Activated CD8-positive, alpha-beta memory T cell treated with anti-CD3 and anti-CD28 coated beads for 36 hours (primary cell): ENCODE measurements around the gene RAVER2. TPM values are rescaled to one million over a fixed set of nuclear protein-coding genes. Genes with fewer than 3 reads are reported as not detected.
"Not testable (repeated sequence)": the region's sequence is repeated elsewhere in the genome, so short reads cannot be mapped to it uniquely, and the experiment has no call there.

Experiments used
- CTCF ChIA-PET: fragments of 350-600 bp; sonication (Branson Sonifier 250); formaldehyde crosslinking; loops from one replicate; lab custom pipeline; 2021; ENCODE audit warnings: antibody characterized with exemption; lab: Charles Lee
- POLR2A ChIA-PET: fragments of 350-600 bp; sonication (Branson Sonifier 250); formaldehyde crosslinking; loops from one replicate; lab custom pipeline; 2021; ENCODE audit warnings: antibody characterized with exemption; lab: Charles Lee
- total RNA-seq, 2 experiments: library from RNA; stranded (reverse); gene quantifications; one replicate each; pipeline ENCODE4 v1.2.3, GENCODE V29; 2021

Gene RAVER2
- total RNA-seq, 2 experiments from 2014 or later: 6.9 to 7.0 TPM

GRCh38 chr1:64782044-64782443 is 37.2 kb downstream of the RAVER2 start:
- POLR2A ChIA-PET, CTCF ChIA-PET: not testable (repeated sequence)

GRCh38 chr1:64782848-64783247 is 38.0 kb downstream of the RAVER2 start:
- CTCF ChIA-PET, POLR2A ChIA-PET: not testable (repeated sequence)

GRCh38 chr1:64790832-64791487 is 46.1 kb downstream of the RAVER2 start:
- ChIA-PET CTCF (no interaction called here), POLR2A (no interaction called here)

GRCh38 chr1:64798872-64799271 is 54.0 kb downstream of the RAVER2 start:
- POLR2A ChIA-PET: no interaction called here
- CTCF ChIA-PET: no interaction called here

DNA sequence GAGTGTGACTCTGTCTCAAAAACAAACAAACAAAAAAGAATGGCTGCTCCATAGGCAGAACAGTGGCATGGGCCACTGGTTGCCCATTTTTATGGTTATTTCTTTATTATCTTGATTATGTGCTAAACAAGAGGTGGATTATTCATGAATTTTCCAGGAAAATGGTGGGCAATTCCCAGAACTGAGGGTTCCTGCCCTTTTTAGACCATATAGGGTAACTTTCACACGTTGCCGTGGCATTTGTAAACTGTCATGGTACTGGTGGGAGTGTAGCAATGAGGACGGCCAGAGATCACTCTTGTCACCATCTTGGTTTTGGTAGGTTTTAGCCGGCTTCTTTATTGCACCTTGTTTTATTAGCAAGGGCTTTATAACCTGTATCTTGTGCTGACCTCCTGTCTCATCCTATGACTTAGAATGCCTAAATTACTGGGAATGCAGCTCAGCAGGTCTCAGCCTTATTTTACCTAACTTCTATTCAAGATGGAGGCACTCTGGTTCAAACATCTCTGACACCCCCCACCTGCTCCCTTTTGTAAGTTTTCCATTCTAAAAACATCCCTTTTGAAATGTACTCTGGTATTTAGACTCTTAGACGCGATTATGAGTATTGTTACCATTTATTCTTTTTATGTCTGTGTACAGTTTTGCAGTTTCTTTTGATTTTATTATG is 57.1 kb downstream of the RAVER2 start:
- POLR2A ChIA-PET: no interaction called here
- CTCF ChIA-PET: no interaction called here

- CTCF ChIA-PET: no interaction called here
- POLR2A ChIA-PET: no interaction called here
Observed at GRCh38 chr1:64809309-64809708, 64.4 kb downstream of the RAVER2 start.

DNA sequence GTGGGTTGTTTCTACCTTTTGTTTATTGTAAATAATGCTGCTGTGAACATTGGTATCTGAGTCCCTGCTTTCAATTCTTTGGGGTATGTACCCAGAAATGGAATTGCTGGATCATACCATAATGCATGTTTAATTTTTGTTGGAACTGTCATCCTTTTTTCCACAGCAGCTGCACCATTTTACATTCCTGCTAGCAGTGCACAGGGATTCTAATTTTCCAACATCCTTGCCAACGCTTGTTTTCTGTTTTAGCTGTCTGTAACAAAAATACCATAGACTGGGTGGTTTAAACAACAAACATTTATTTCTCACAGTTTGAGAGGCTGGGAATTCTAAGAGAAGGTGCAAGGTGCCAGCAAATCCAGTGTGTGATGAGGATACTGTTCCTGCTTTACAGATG is 65.1 kb downstream of the RAVER2 start:
- ChIA-PET CTCF (no interaction called here), POLR2A (no interaction called here)

DNA sequence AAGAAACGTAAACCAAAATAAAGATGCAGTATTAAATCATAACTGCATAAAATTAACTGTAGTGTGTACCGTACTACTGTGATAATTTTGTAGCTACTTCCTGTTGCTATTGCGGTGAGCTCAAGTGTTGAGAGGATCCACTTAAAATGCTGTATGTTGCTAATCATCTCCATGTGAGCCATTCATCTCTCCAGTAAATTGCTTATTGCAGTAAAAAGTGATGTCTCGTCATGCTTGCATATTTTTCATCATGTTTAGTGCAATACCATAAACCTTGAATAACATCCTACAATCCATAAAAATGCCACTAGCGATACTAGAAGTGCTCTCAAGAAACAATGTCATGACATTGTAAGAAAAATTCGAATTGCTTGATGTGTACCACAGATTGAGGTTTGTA is 66.3 kb downstream of the RAVER2 start:
- CTCF ChIA-PET: no interaction called here
- POLR2A ChIA-PET: interaction anchor here (1.0 kb wide), 1 partner anchor 65 kb away, joined by 7 read pairs; no protein-coding TSS in a partner anchor

DNA sequence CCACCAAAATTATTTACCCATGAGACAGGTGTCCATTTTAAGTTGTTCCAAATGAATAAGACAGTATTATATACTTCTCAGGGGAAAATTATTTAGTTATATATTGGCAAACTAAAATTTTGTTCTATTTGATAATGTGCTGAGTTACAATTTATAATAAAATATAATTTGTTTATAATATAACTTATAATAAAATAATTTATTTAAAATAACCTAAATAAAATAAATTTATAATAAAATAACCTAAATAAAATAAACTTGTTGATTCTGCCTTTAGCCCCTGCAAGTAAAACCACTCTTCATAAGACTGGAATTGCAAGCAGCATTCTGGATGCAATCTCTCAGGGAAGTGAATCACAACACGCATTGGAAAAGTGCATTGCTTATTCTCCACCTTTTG is 69.6 kb downstream of the RAVER2 start:
- CTCF ChIA-PET: no interaction called here
- POLR2A ChIA-PET: no interaction called here

DNA sequence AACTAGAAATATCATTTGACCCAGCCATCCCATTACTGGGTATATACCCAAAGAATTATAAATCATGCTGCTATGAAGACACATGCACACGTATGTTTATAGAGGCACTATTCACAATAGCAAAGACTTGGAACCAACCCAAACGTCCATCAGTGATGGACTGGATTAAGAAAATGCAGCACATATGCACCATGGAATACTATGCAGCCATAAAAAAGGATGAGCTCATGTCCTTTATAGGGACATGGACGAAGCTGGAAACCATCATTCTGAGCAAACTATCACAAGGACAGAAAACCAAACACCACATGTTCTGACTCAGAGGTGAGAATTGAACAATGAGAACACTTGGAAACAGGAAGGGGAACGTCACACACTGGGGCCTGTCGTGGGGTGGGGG is 72.5 kb downstream of the RAVER2 start:
- POLR2A ChIA-PET, CTCF ChIA-PET: not testable (repeated sequence)

DNA sequence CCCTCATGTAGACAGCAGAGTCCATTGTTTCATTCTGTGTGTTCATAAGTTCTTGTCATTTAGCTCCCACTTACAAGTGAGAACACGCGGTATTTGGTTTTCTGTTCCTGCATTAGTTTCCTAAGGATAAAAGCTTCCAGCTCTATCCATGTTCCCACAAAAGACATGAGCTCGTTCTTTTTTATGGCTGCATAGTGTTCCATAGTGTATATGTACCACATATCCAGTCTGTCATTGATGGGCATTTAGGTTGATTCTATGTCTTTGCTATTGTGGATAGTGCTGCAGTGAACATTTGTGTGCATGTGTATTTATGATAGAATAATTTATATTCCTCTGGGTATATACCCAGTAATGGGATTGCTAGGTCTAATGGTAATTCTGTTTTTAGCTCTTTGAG is 75.7 kb downstream of the RAVER2 start:
- POLR2A ChIA-PET, CTCF ChIA-PET: not testable (repeated sequence)

DNA sequence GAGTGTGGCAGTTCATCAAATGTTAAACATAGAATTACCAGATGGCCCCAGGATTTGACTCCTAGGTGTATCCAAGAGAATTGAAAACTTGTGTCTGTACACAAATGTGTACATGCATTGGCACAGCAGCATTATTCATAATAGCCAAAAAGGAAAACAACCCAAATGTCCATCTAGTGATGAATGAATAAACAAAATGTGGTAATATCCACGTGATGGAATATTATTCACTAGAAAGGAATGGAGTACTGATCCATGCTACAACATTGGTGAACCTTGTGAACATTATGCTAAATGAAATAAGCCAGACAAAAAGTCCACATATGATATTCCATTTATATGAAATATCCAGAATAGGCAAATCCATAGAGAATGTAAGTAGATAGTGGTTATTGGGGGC is 77.7 kb downstream of the RAVER2 start:
- POLR2A ChIA-PET: no interaction called here
- CTCF ChIA-PET: no interaction called here

DNA sequence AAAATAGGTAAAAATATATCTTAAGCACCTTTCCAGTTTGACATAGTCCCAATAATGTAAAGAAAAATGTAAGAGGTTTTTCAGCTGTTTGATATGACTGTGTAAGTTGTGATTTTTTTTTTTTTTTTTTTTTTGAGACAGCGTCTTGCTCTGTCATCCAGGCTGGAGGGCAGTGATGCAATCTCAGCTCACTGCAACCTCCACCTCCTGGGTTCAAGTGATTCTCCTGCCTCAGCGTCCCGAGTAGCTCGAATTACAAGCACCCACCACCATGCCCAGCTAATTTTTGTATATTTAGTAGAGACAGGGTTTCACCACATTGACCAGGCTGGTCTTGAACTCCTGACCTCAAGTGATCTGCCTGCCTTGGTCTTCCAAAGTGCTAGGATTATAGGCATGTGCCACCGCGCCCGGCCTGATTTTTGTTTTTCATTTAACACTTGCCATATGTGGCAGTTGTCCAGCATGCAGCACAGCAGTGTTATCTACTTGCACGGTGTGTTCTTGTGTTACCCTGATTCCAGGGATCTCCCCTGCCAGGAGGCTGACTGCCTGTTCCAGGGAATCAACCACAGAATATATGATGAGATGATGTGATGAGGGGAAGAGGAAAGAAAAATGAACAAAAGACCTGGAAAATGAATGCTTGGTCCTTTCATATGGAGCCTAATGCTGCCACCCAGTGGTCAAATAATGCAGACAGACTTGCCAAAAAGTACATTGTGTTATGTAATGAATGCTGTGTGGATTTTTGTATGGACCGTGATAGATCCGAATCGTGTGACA is 79.0 kb downstream of the RAVER2 start:
- CTCF ChIA-PET: interaction anchor here (0.7 to 1.7 kb wide), 7 partner anchors 73 to 686 kb away, joined by 3 to 5 read pairs (median 3); no protein-coding TSS in a partner anchor
- POLR2A ChIA-PET: interaction anchor here (0.6 kb wide), 2 partner anchors 69 to 352 kb away, joined by 3 to 4 read pairs; no protein-coding TSS in a partner anchor

- ChIA-PET POLR2A (no interaction called here), CTCF (interaction anchor here (0.6 to 1.6 kb wide), 3 partner anchors 42 to 154 kb away, joined by 3 to 4 read pairs (median 4); no protein-coding TSS in a partner anchor)
Observed at GRCh38 chr1:64826991-64827390, 82.1 kb downstream of the RAVER2 start.

DNA sequence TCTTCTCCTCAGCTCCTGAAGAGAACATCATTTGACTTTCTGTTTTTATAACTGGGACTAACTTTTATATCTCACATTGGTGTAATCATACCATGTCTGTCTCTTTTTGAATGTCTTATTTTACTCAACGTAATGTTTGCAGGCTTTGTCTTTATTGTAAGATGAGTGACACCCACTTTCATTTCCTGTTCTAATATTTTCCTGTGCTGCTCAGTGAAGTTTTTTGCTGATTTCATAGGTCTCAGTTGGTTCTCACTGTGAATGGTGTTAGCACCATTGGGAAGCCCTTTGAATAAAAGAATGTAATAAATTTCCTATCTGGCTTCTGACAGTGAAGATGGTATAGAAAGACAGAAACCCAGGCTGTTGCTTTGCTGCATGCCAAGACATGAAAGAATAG is 84.0 kb downstream of the RAVER2 start:
- ChIA-PET CTCF (interaction anchor here (0.5 kb wide), 1 partner anchor 143 kb away, joined by 3 read pairs; no protein-coding TSS in a partner anchor), POLR2A (no interaction called here)

DNA sequence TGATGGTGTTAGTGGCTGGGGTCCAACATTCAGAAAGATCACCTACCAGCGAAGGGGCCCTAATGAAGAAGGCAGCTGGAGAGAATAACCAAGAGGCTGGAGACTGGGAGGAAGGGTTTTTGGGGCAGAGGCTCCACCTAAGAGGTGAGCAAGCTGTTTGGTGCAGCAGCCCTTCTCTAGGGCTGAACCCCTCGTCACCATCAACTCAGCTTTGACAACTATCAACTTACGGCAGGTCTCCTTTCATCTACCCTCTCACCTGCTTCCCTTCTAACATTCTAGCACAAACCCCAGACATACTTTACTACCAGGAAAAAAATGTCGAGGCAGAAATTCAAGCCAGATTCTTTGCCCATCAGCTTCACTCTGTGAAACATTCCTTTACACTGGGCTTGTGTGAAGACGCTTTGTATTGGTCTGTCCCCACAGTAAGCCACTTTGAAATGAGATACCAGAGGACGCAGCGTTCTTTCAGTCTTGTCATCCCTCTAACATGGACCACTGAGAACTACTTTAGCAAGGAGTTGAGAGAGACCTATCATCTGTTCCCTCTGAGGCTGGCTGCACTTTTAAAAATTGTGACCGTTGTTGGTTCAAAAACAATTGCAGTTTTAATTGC is 84.6 kb downstream of the RAVER2 start:
- POLR2A ChIA-PET: no interaction called here
- CTCF ChIA-PET: no interaction called here

- ChIA-PET POLR2A (no interaction called here), CTCF (no interaction called here)
Observed at GRCh38 chr1:64830030-64830651, 85.3 kb downstream of the RAVER2 start.

DNA sequence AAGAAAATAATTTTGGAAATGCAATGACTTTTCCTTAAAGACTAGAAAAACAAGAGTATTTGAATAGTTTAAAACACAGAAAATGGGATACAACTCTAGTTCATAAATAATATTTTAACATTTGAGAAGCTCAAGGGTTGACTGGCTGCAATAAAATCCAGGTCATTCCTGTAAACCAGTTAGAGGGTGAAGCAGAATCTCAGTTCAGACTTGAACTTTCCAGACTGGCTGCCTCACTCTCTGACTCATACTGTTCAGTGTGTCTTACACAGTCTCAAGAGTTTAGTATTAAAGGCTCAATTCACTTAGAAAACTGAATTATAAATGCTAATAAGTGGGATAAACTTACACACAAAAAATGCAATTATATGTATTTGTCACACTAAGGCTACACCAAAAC is 89.9 kb downstream of the RAVER2 start:
- ChIA-PET CTCF (no interaction called here), POLR2A (no interaction called here)

GRCh38 chr1:64836802-64837201 is 91.9 kb downstream of the RAVER2 start:
- ChIA-PET POLR2A (no interaction called here), CTCF (no interaction called here)
